IMR-90 (cell line): ENCODE results near the gene EXOC6B. TPM values are rescaled to one million over a fixed set of nuclear protein-coding genes. Genes with fewer than 3 reads are reported as not detected.

ENCODE experiments used
- ATAC-seq: fragments of 200-7000 bp; cut with Tn5 transposase; 2 replicates; pipeline ENCODE4 v1.9.1; 2020; ENCODE audit warnings: low read depth, mild to moderate bottlenecking, moderate library complexity
- BruUV-seq: library from RNA; stranded (reverse); fragments of 400-500 nt; replicated peaks from 2 replicates; lab custom pipeline; 2021; lab: Mats Ljungman, UMichigan
- CTCF ChIA-PET: fragments of 300-600 bp; formaldehyde crosslinking; extraction: SDS; loops from one replicate; lab custom pipeline; 2021; ENCODE audit warnings: antibody characterized with exemption; lab: Yijun Ruan, JAX
- POLR2A ChIA-PET: fragments of 300-600 bp; sonication (Branson Sonifier 250); formaldehyde crosslinking; loops from one replicate; lab custom pipeline; 2022; ENCODE audit warnings: antibody characterized with exemption; ENCODE audit not compliant: unreplicated experiment; lab: Charles Lee
- DNase-seq: peaks from one replicate; pipeline ENCODE4 v3.0.0; 2013
- H2AFZ ChIP-seq: replicated peaks from 2 replicates; pipeline ENCODE3; 2013; ENCODE audit warnings: low read length, mild to moderate bottlenecking; ENCODE audit not compliant: poor library complexity
- H2AK5ac ChIP-seq: 2 replicates; pipeline ENCODE4 v1.6.1; 2013; ENCODE audit warnings: low read depth, low read length, inconsistent platforms
- H2AK9ac ChIP-seq: replicated peaks from 2 replicates; pipeline ENCODE3; 2013; ENCODE audit warnings: mild to moderate bottlenecking, low read depth, low read length, moderate library complexity; ENCODE audit not compliant: poor library complexity
- H2BK120ac ChIP-seq: 2 replicates; pipeline ENCODE4 v1.6.1; 2013; ENCODE audit warnings: low read depth, low read length, inconsistent platforms
- H2BK15ac ChIP-seq: 3 replicates; pipeline ENCODE4 v1.6.1; 2013; ENCODE audit warnings: low read depth, low read length, inconsistent platforms
- H2BK20ac ChIP-seq: 2 replicates; pipeline ENCODE4 v1.6.1; 2013; ENCODE audit warnings: low read depth, mild to moderate bottlenecking, inconsistent platforms, low read length, moderate library complexity
- H2BK5ac ChIP-seq: 2 replicates; pipeline ENCODE4 v1.6.1; 2013; ENCODE audit warnings: mild to moderate bottlenecking, low read depth, low read length, inconsistent platforms; ENCODE audit not compliant: poor library complexity, severe bottlenecking
- H3K14ac ChIP-seq: replicated peaks from 2 replicates; pipeline ENCODE4 v1.6.1; 2013; ENCODE audit warnings: low read depth, low read length, inconsistent platforms
- H3K18ac ChIP-seq: 2 replicates; pipeline ENCODE4 v1.6.1; 2013; ENCODE audit warnings: low read depth, low read length, control low read depth
- H3K23ac ChIP-seq: 2 replicates; pipeline ENCODE4 v1.6.1; 2013; ENCODE audit warnings: low read depth, low read length, inconsistent platforms
- H3K27ac ChIP-seq: 2 replicates; pipeline ENCODE4 v1.5.1; 2013; ENCODE audit warnings: mild to moderate bottlenecking, control low read depth, low read length; ENCODE audit not compliant: insufficient read depth
- H3K27me3 ChIP-seq: 2 replicates; pipeline ENCODE4 v1.6.1; 2013; ENCODE audit warnings: low read length; ENCODE audit not compliant: control insufficient read depth, insufficient read depth
- H3K36me3 ChIP-seq: 2 replicates; pipeline ENCODE4 v1.6.1; 2013; ENCODE audit warnings: low read length, mixed read lengths; ENCODE audit not compliant: control insufficient read depth, insufficient read depth
- H3K4ac ChIP-seq: 2 replicates; pipeline ENCODE4 v1.6.1; 2013; ENCODE audit warnings: low read depth, low read length, inconsistent platforms
- H3K4me1 ChIP-seq: 2 replicates; pipeline ENCODE4 v1.6.1; 2013; ENCODE audit warnings: low read length, mixed read lengths; ENCODE audit not compliant: control insufficient read depth, insufficient read depth
- H3K4me2 ChIP-seq: 2 replicates; pipeline ENCODE4 v1.6.1; 2013; ENCODE audit warnings: low read depth, mild to moderate bottlenecking, control low read depth, low read length, moderate library complexity
- H3K4me3 ChIP-seq: 2 replicates; pipeline ENCODE4 v1.5.1; 2013; ENCODE audit warnings: low read depth, mild to moderate bottlenecking, control low read depth, low read length, moderate library complexity; ENCODE audit not compliant: insufficient read depth
- H3K56ac ChIP-seq: 2 replicates; pipeline ENCODE4 v1.6.1; 2013; ENCODE audit warnings: low read length, inconsistent platforms; ENCODE audit not compliant: insufficient read depth; ENCODE audit errors: extremely low read depth
- H3K79me1 ChIP-seq, 2 experiments: 2 replicates each; pipeline ENCODE4 v1.6.1; 2013; ENCODE audit warnings: low read length in 2 of 2, inconsistent platforms in 1 of 2, low read depth in 1 of 2
- H3K9ac ChIP-seq: 2 replicates; pipeline ENCODE4 v1.6.1; 2013; ENCODE audit warnings: low read depth, low read length, control low read depth
- H3K9me1 ChIP-seq: 2 replicates; pipeline ENCODE4 v1.6.1; 2013; ENCODE audit warnings: low read length, inconsistent platforms; ENCODE audit not compliant: insufficient read depth
- H3K9me3 ChIP-seq: 2 replicates; pipeline ENCODE4 v1.6.1; 2013; ENCODE audit warnings: low read length; ENCODE audit not compliant: control insufficient read depth, insufficient read depth
- H4K20me1 ChIP-seq: 2 replicates; pipeline ENCODE4 v1.6.1; 2013; ENCODE audit warnings: low read length, inconsistent platforms; ENCODE audit not compliant: insufficient read depth
- H4K5ac ChIP-seq: 2 replicates; pipeline ENCODE4 v1.6.1; 2013; ENCODE audit warnings: mild to moderate bottlenecking, low read depth, low read length, control low read depth
- H4K8ac ChIP-seq, 2 experiments: 2 replicates each; pipeline ENCODE4 v1.6.1; 2013; ENCODE audit warnings: low read depth in 2 of 2, low read length in 2 of 2, control low read depth in 1 of 2, inconsistent platforms in 1 of 2
- H4K91ac ChIP-seq: 2 replicates; pipeline ENCODE4 v1.6.1; 2013; ENCODE audit warnings: low read depth, low read length, inconsistent platforms; ENCODE audit not compliant: insufficient read depth
- CHD1 ChIP-seq: IDR thresholded peaks from 2 replicates; pipeline ENCODE4 v1.6.1; 2012; ENCODE audit warnings: low read depth, low read length, improper control_type of control experiment
- WGBS, 2 experiments: methylation state at CpG; one replicate each; pipeline versions ENCODE4 v1.1.5 to v1.1.7; 2013; ENCODE audit warnings: missing lambda C conversion rate in 2 of 2; ENCODE audit not compliant: insufficient read length in 1 of 2; ENCODE audit errors: extremely low coverage in 2 of 2; 5-methylcytosine and 5-hydroxymethylcytosine counted together
- dilution Hi-C: fragments of 300-500 bp; cut with HindIII; formaldehyde crosslinking; loops from one replicate; pipeline ENCODE4 v1.14.3; 2018; ENCODE audit warnings: low sequenced_read_pairs; ENCODE audit not compliant: unreplicated experiment
- in situ Hi-C: fragments of 300-500 bp; cut with MboI; formaldehyde crosslinking; loops from 3 replicates; pipeline ENCODE4 v1.14.3; 2019; ENCODE audit warnings: low sequenced_read_pairs, inconsistent platforms, mixed read lengths
- intact Hi-C: fragments of 100-400 bp; cut with micrococcal nuclease; formaldehyde crosslinking; loops from 2 replicates; pipeline ENCODE4 v1.10.0; 2022
- polyA plus RNA-seq, 3 experiments: library from polyadenylated mRNA; depleted of rRNA; stranded (reverse); fragments of >200 nt; gene quantifications; 2 replicates each; pipeline ENCODE4 v1.2.3, GENCODE V29; 2012; ENCODE audit warnings: low replicate concordance in 1 of 3
- total RNA-seq: library from RNA; depleted of rRNA; stranded (reverse); fragments of >200 nt; gene quantifications from 2 replicates; pipeline ENCODE4 v1.2.3, GENCODE V29; 2012

EXOC6B gene
- total and polyA plus RNA-seq, 2 of the 4 experiments (the other 2 are of a cell fraction): 10.2 to 29.4 TPM

DNA sequence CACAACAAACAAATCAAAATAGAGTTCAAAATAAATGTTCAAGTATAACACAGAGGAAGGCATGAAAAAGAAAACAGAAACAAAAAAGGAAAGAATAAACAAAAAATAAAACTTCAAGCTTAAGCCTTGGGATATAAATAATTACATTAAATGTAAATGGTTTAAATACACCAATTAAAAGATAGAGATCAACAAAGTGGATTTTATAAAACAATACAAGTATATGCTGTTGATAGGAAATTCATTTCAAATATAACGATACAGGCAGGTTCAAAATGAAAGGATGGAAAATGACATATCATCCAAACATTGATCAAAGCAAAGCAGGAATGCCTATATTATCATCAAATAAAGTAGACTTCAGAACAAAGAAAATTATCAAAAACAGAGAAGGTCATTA, 16.7 kb downstream of the EXOC6B start:
- Histone ChIP-seq H2AFZ (no peak overlapping the region), H4K5ac (no peak overlapping the region), H2BK20ac (no peak overlapping the region), H3K9me1 (0 out of 2 replicates have a peak, but pooled peaks cover 3% of the 10 kb centered on the region), H4K8ac (no peak overlapping the region), H3K4me3 (no peak overlapping the region), H3K4me1 (no peaks in the 10 kb centered on the region), H3K56ac (no peak overlapping the region), H3K27me3 (no peaks in the 10 kb centered on the region), H2AK9ac (no peak overlapping the region), H3K9ac (no peak overlapping the region), H3K23ac (no peak overlapping the region), H2AK5ac (no peak overlapping the region), H3K9me3 (peaks cover 4% of the 10 kb centered on the region), H2BK15ac (no peak overlapping the region), H2BK120ac (no peak overlapping the region), H4K91ac (no peak overlapping the region), H3K79me1 (peaks cover 19 to 32% of the 10 kb centered on the region in 2 experiments), H3K4ac (no peak overlapping the region), H3K36me3 (0 out of 2 replicates have a peak, but pooled peaks cover 2% of the 10 kb centered on the region), H4K20me1 (peaks cover 10% of the 10 kb centered on the region), H3K27ac (no peak overlapping the region), H3K18ac (no peak overlapping the region), H2BK5ac (no peak overlapping the region), H3K14ac (no peak overlapping the region), H3K4me2 (no peak overlapping the region)
- ATAC-seq (no peak), DNase-seq (no peak)
- no TSS peak for BruUV-seq
- in situ Hi-C loops (no loop called here), intact Hi-C loops (no loop called here), dilution Hi-C loops (no loop called here)
- CTCF ChIA-PET: no interaction called here
- no peak for TF ChIP-seq CHD1
- POLR2A ChIA-PET: no interaction called here
- no CpG with 5 or more reads among the region's 1 CpG for WGBS, 2 experiments
